Measurements from ENCODE around the gene CHMP4A.

Gene CHMP4A

GRCh38 chr14:24160499-24160849 is 52.8 kb downstream of the CHMP4A start:
- TF ChIP-seq FOXA1 (IDR thresholded peaks at IDR 0.05) = no peak
- no peak for TF ChIP-seq FOXM1 (IDR thresholded peaks at IDR 0.05; ENCODE audit: borderline replicate concordance)
- no peak for TF ChIP-seq PKNOX1 (IDR thresholded peaks at IDR 0.05)
- TF ChIP-seq ZNF384 (IDR thresholded peaks at IDR 0.05) = no peak
- no peak for TF ChIP-seq TARDBP (IDR thresholded peaks at IDR 0.05)
- no peak for TF ChIP-seq SP1 (IDR thresholded peaks at IDR 0.05)
- TF ChIP-seq ELF4 (IDR thresholded peaks at IDR 0.05) = no peak
- no peak for TF ChIP-seq FOXK2 (IDR thresholded peaks at IDR 0.05)
- TF ChIP-seq BHLHE40 (IDR thresholded peaks at IDR 0.05; ENCODE audit: borderline replicate concordance) = no peak
- no peak for TF ChIP-seq L3MBTL2 (conservative IDR thresholded peaks at IDR 0.05)
- TF ChIP-seq ARNT (IDR thresholded peaks at IDR 0.05) = no peak
- ChIA-PET POLR2A (interaction anchor here (0.5 to 2.9 kb wide), 17 partner anchors 10 to 854 kb away, joined by 3 to 26 read pairs (median 7); partner anchors contain the start of genes BCL2L2, CHMP4A, DCAF11 and EMC9), CTCF (interaction anchor here (0.6 to 2.3 kb wide), 15 partner anchors 10 to 148 kb away, joined by 3 to 24 read pairs (median 4); partner anchors contain the start of genes EMC9, IPO4, PSME1 and PSME2)
- DNase-seq (ENCODE audit: extremely low spot score) = no peak

- no peak for DNase-seq (ENCODE audit: extremely low spot score)
- ChIA-PET POLR2A (interaction anchor here (0.5 to 2.9 kb wide), 12 partner anchors 9 to 853 kb away, joined by 3 to 26 read pairs (median 7); partner anchors contain the start of genes BCL2L2, CHMP4A, EMC9 and IPO4), CTCF (interaction anchor here (0.9 to 2.3 kb wide), 10 partner anchors 10 to 147 kb away, joined by 3 to 24 read pairs (median 6); partner anchors contain the start of genes PSME1, PSME2, RNF31 and TM9SF1)
- TF ChIP-seq LEF1 (IDR thresholded peaks at IDR 0.05; ENCODE audit: borderline replicate concordance) = no peak
- TF ChIP-seq FOXK2 (IDR thresholded peaks at IDR 0.05) = no peak
- TF ChIP-seq ZNF384 (IDR thresholded peaks at IDR 0.05) = no peak
- TF ChIP-seq CTBP1 (IDR thresholded peaks at IDR 0.05; ENCODE audit: borderline replicate concordance) = no peak
- TF ChIP-seq BHLHE40 (IDR thresholded peaks at IDR 0.05; ENCODE audit: borderline replicate concordance) = no peak
- no peak for TF ChIP-seq ELF4 (IDR thresholded peaks at IDR 0.05)
- no peak for TF ChIP-seq NFRKB (IDR thresholded peaks at IDR 0.05)
- TF ChIP-seq SUZ12 (IDR thresholded peaks at IDR 0.05) = no peak
- TF ChIP-seq FOXM1 (IDR thresholded peaks at IDR 0.05; ENCODE audit: borderline replicate concordance) = no peak
- no peak for TF ChIP-seq HDGF (IDR thresholded peaks at IDR 0.05; ENCODE audit: borderline replicate concordance)
- no peak for TF ChIP-seq L3MBTL2 (conservative IDR thresholded peaks at IDR 0.05)
- TF ChIP-seq FOXA1 (IDR thresholded peaks at IDR 0.05) = no peak
- no peak for TF ChIP-seq TARDBP (IDR thresholded peaks at IDR 0.05)
- TF ChIP-seq PKNOX1 (IDR thresholded peaks at IDR 0.05) = no peak
- TF ChIP-seq ARNT (IDR thresholded peaks at IDR 0.05) = no peak
- no peak for TF ChIP-seq SP1 (IDR thresholded peaks at IDR 0.05)
These were observed 53.4 kb downstream of the CHMP4A start for GRCh38 chr14:24159777-24160498.
